GM12801 (cell line): Measurements from ENCODE around the gene OBSCN.

Experiments used
- TF ChIP-seq, protein P1 (sequence below): IDR thresholded peaks from one replicate; pipeline ENCODE4 v1.5.1; 2011; ENCODE audit warnings: control low read depth; ENCODE audit not compliant: insufficient read length; ENCODE audit errors: extremely low read depth

Gene OBSCN

DNA sequence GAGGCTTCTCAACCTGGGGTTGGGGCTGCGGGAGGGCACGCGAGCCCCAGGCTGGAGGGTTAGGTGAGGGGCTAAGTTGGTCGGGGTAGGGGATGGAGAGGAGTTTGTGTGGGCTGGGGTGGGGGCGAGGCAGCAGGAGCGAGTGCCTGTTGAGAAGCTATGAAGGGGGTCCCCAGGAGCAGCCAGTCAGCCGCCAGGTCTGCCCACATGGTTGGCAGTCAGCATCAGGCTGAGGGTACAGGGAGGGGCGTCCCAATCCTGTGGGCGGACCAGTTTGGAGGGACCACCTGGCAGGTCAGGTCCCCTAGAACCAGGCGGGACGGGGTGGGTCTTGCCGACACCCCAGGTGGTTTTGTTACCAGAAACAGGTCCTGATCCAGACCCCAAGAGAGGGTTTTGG lies 209.2 kb downstream of the OBSCN start:
- TF ChIP-seq, protein P1, sequence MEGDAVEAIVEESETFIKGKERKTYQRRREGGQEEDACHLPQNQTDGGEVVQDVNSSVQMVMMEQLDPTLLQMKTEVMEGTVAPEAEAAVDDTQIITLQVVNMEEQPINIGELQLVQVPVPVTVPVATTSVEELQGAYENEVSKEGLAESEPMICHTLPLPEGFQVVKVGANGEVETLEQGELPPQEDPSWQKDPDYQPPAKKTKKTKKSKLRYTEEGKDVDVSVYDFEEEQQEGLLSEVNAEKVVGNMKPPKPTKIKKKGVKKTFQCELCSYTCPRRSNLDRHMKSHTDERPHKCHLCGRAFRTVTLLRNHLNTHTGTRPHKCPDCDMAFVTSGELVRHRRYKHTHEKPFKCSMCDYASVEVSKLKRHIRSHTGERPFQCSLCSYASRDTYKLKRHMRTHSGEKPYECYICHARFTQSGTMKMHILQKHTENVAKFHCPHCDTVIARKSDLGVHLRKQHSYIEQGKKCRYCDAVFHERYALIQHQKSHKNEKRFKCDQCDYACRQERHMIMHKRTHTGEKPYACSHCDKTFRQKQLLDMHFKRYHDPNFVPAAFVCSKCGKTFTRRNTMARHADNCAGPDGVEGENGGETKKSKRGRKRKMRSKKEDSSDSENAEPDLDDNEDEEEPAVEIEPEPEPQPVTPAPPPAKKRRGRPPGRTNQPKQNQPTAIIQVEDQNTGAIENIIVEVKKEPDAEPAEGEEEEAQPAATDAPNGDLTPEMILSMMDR: no peak

DNA sequence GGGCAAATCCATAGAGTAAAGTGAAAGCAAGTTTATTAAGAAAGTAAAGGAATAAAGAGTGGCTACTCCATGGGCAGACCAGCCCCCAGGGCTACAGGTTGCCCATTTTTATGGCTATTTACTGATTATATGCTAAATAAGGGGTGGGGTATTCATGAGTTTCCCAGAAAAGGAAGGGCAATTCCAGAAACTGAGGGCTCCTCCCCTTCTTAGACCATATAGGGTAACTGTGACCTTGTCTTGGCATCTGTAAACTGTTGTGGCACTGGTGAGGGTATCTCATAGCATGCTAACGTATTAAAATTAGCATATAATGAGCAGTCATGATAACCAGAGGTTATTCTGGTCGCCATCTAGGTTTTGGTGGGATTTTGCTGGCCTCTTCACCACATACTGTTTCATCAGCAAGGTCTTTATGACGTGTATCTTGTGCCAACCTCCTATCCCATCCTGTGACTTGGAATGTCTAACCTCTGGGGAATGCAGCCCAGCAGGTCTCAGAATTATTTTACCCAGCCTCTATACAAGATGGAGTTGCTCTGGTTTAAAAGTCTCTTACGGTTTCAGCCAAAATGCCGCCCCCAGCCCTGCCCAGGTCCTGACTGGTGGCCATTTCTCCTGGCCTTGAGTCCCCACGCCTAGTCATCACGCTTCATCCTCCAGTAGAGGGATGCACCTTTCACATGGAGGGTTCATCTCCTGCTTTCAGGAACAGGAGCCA lies 209.8 kb downstream of the OBSCN start:
- TF ChIP-seq, protein P1: no peak

DNA sequence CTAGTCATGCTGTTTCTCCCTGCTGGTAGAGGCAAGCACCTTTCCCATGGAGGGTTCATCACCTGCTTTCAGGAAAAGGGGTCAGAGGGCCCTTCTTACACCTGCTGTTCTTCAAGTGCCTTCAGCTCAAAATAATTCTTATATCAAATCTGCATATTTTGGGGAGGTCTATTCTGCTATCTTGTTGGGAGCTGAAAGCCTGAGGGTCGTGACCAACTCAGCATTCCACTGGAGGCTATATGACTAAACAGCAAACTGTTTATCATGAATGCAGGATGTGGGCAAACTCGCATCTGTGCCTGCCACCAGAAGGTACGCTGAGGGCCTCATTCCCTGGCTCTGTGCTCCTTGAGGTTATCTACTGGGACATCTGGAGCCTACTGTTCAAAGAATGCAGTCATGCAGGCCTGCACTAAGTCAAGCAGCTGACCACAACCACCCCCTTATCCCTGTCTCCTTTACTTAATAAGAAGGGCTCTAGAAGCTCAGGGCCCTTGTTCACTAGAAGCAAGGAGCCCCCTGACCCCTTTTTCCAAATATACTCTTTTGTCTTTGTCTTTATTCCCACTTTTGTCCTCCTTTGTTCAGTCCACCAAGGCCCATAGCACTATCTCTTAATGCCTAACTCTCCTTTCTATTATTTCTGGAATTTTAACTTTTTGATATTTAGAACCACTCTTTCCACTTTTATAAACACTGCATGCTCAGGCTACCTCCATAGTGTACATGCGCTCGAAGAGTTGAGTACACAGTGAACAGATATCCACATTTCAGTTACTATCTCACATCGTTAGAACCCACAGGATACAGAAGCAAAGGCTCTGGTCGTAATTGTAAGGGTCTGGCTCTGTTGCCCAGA lies 213.4 kb downstream of the OBSCN start:
- TF ChIP-seq, protein P1: no peak

DNA sequence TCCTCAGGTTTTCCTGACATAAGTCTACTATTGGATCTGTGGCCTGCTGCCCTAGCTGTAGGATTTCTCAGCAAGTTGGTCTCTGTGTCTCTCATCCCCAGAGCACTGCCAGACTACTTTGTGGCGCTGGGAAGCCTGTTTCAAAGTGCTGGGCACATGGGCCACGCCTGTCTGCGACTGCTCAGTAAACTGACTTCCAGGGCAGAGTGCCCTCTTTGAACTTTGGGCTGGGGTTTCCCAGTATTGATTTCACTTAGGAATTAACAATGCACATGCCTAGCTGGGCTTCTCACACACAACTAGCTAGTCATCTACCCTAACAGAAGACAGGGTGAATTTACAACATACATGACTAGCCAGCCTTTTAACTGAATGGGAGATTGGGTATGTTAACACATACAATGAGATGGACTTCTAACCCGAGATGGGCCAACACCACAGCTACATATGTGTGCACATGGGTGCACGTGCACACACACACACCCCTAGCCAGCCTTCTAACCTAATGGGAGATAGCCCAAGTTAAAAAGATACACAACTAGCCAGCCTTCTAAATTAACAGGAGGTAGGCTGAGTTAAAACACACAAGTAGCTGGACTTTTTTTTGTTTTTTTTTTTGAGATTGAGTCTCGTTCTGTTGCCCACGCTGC lies 215.7 kb downstream of the OBSCN start:
- TF ChIP-seq, protein P1: no peak

DNA sequence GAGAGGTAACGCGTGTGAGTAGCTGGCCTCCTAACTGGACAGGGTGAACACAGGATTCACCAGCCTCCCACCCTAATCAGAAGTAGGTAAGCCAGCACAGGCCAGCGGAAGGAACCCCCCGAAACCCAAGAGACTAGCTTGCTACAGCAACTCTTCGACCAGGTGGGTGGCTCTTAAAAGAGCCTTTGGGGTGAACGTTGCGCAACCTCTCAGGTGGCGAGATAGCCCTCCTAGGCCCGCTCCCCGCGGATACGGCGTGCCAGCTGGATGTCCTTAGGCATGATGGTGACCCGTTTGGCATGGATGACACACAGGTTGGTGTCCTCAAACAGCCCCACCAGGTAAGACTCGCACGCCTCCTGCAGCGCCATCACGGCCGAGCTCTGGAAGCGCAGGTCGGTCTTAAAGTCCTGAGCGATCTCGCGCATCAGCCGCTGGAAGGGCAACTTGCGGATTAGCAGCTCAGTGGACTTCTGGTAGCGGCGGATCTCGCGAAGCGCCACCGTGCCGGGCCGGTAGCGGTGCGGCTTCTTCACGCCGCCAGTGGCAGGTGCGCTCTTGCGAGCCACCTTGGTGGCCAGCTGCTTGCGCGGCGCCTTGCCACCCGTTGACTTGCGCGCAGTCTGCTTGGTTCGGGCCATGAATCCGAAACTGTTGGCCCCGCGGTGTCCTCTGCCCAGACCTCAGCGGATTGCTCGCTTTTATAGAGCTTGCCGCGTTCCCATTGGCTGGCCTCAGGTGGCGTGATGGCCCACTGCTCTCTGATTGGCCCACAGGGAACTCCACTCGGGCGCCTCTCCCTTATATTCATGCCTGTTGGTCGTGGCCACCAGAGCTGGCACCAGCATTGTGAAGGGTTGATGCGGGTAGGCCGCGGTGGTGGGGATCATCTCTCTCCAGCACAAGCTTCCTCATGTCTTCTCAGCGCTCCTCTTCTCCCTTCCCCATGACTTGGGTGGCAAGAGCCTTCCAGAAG lies 217.1 kb downstream of the OBSCN start:
- TF ChIP-seq, protein P1: no peak

DNA sequence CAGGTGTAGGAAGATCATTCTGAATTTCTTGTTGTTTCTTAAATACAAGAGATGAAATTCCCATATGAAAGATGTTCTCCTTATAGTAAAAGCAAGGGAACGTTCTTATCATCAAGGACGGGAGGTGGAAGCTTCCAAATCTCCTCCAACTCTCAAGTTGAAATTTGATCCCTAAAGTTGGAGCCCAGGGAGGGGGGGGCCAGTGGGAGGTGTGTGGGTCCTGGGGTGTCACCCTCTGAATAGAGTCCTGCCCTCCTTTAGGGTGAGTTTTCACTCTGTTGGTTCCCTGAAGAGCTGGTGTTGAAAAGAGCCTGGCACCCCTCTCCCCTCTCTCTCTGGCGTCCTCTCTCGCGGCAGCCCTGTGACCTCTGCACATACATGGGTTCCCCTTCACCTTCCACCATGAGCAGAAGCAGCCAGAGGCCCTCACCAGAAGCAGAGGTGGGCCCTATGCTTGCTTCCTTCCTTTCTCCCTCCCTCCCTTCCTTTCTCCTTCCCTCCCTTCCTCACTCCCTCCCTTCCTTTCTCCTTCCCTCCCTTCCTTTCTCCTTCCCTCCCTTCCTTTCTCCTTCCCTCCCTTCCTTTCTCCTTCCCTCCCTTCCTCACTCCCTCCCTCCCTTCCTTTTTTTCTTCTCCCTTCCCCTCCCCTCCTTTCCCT lies 218.8 kb downstream of the OBSCN start:
- TF ChIP-seq, protein P1: no peak
